ENCODE results near the gene TTC33. TPM values are rescaled to one million over a fixed set of nuclear protein-coding genes. Genes with fewer than 3 reads are reported as not detected.
A peak's percentile ranks its signal among the peaks of the same experiment; 100 is the strongest.
"Not testable (repeated sequence)": the region's sequence is repeated elsewhere in the genome, so short reads cannot be mapped to it uniquely, and the experiment has no call there.

Gene TTC33
- polyA plus RNA-seq, 10 donors, result 16.6 to 23.1 (median 18.7) TPM

DNA sequence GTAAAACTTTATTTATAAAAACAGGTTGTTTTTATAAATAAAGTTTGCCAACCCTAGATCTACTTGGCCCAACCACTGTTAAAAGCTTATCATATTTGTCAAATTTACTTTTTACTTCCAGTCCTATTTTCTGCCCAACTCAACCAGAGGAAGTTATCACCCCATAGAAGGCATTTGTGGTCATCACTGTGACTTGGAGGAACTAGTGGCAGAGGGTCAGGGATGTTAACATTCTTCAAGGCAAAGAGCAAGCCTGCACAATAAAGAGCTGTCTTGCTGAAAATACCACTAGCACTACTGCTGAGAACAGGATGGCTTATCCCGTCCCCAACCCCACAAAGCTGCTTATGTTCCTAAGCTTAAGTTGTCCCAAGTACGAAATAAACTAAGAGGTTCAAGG, 22.3 kb downstream of the TTC33 start:
- no peak for DNase-seq

- DNase-seq, result not testable (repeated sequence)
Measured at GRCh38 chr5:40722497-40722911, 33.3 kb downstream of the TTC33 start.

DNA sequence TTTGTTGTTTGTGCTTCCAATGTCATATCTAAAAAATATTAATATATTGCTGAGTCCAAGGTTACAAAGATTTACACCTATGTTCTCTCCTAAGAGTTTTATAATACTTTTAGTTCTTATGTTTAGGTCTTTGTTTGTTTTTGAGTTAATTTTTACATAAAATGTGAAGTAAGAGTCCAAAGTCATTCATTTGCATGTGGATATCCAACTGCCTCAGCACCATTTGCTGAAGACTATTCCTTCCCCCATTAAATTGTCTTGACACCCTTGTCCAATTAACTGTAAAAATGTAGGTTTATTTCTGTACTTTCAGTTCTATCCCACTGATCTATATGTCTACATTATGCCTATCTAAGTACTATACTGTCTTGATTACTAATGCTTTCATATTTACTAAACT, 35.7 kb downstream of the TTC33 start:
- no peak for DNase-seq

DNA sequence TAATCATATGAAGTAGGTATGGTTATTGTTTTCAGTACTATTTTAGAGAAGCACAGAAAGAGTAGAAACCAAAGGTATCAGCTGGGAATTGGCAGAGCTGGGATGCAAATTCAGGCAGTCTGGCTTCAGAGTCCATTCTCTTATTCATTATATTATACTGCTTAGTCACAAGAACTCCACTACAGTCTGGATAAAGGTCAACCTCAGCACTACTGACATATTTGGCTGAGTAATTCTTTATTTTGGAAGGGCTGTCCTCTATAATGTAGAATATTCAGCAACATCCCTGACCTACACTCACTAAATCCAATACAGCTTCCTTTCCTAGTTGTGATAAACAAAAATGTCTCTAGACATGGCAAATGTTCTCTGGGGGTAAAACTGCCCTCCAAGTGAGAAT, 38.5 kb downstream of the TTC33 start:
- DNase-seq, result no peak

DNA sequence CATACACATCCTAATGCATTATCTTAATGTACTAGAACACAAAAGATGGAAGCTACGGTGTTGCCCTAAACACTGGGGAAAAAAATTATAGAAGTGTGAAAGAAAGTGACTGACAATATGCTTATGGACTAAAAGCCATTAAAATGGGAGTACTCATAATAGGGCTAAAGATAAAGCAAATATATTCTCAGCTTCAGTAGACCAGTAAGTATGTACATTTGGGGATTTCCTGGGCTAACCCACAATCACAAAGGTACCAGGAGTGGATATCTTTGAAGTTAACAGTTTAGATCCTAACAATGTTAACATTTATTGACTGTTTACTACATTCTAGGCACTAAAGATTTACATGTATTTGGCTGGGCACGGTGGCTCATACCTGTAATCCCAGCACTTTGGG, 39.2 kb downstream of the TTC33 start:
- DNase-seq, result no peak

DNA sequence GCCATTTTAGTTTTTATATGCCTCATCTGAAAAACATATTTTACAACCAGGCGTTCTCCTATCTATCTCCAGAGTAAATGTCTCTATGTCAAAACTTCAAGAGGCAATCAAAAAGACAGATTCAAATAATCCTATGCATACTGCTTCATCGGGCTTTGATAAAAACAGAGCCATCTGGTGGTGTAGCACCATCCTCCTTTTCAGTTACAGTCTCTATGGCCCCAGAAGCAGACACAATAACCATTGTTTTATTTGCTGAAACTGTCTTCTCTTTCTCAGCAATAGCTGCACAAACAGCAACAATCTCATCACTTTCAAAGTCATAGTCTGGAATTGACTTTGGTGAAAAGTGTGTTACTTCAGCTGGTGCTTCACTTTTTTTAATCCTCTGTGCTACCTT, 39.8 kb downstream of the TTC33 start:
- DNase-seq, result no peak

DNA sequence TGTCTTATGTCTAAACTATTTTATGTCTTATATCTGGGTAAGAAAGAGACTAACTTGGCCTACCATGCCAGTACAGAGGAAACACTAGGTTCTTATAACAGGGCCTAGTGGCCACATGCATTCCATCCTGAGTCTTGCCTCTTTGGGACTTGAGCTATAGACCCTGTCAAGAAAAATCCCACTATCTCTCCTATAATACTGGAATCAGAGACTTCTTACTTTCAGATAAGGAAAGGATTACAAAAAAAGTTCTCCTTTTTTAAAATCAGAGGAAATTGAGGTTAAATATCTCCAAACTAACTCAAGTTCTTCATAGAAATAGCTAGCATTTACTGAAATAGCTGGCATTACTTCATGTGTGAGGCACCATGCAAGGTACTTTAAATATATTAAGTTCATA, 41.8 kb downstream of the TTC33 start:
- no peak for DNase-seq

- DNase-seq, result not testable (repeated sequence)
Measured at GRCh38 chr5:40710575-40710974, 45.2 kb downstream of the TTC33 start.

GRCh38 chr5:40705484-40705883, 50.3 kb downstream of the TTC33 start:
- DNase-seq, result not testable (repeated sequence)

DNA sequence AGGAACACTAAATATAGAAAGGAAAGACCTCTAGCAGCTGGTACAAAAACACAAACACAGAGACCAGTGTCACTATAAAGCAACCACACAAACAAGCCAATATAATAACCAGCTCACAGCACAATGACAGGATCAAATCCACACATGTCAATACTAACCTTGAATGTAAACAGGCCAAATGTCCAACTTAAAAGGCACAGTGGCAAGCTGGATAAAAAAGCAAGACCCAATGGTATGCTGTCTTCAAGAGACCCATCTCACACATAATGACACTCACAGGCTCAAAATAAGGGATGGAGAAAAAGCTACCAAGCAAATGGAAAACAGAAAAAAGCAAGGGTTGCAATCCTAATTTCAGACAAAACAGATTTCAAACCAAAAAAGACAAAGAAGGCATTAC, 53.7 kb downstream of the TTC33 start:
- DNase-seq, result not testable (repeated sequence)

DNA sequence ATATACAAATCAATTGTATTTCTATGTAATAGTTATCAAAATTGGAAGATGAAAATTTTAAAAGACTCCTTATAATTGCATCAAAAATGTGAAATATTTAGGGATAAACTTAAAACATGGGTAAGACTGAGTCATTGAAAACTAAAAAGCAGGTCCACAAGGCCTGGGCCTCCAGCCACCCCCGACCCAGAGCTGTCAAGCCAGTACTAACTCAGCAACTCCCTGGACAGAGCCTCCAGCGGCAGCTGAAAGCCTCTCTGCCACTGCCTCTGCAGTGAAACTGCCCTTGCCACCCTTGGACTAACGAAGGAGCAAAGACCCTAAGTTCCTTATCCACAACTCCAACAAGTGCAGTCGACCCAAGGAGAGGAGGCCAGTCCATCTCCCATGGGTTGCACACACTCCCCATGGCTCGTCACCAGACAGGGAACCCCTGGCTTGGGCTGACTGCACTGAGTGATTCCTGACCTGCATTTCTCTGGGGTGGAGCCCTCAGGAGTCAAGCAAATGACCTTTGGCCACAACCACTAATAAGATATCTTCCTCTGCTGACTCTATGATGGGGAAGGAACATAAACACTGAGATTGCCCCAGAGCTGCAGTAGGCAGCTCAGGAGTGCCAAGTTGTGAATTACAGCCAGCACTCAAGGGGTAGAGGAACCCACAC, 55.5 kb downstream of the TTC33 start:
- DNase-seq, result no peak

DNA sequence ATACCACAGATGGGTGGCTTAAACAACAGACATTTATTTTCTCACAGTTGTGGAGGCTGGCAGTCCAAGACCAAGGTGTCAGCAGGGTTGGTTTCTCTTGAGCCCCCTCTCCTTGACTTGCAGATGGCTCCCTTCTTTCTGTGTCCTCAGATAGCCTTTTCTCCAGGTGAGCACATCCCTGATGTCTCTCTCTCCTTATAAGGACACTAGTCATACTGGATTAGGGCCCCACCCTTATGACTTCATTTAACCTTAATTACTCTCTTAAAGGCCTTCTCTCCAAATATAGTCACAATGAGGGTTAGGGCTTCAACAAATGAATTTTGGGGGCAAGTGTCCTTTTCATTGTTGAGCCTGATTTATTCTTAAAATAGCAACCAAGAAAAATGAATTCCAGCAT, 61.3 kb downstream of the TTC33 start:
- DNase-seq, result no peak

DNA sequence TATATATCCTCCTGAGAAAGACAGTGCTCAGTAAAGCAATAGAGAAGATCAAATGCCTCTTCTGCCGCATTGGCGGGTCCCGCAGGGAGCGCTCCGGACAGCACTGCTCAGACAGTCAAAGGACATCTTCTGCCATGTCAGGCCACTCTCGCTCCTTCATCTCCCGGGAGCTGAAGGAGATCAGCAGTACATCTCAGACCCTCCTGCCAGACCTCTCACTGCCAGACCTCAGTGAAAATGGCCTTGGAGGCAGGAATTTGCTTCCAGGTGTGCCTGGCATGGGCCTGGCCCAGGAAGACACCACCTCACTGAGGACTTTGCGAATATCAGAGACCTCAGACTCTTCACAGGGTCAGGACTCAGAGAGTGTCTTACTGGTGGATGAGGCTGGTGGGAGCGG, 63.9 kb downstream of the TTC33 start:
- DNase-seq, result no peak

DNA sequence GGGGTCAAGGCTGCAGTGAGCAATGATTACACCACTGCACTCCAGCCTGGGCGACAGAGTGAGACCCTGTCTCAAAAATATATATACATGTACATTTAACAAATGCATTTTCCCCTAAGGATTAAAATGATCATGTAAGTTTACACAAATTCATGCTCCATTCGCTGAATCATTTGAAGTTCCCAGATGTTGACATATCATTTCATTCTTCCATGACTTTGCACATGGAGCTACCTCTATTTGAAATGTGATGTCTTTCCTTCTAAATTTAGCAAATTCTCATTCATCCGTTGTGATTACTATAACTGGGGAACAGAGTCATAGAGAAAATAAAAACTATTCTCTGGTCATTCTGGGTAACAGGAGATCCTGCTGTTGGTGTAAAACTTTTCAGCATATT, 65.5 kb downstream of the TTC33 start:
- no peak for DNase-seq

- peak; percentile 77 to 88 (median 84) for DNase-seq
Measured at GRCh38 chr5:40689438-40689837, 66.3 kb downstream of the TTC33 start.

DNA sequence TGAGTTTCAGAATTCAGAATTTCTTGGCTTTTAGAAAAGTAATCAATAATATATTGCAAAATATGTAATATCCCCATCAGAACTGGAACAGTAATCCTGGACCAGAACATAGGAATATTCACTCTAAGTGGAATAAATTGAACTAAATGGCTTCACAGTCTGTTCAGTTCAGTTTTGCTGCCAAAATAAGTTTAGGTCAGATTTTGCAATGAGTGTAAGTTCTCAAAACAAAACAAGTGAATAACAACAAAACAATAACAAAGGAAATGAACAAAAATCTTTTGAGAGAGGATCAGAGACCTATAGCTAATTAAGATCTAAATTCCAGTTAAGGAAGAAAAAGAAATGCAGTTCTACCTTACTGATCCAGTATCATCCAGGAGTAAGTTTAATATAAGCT, 66.8 kb downstream of the TTC33 start:
- peak in 1 of 3 donors; percentile 49 for DNase-seq

- peak; percentile 87 to 94 (median 93) for DNase-seq
Measured at GRCh38 chr5:40688127-40688761, 67.5 kb downstream of the TTC33 start.

DNA sequence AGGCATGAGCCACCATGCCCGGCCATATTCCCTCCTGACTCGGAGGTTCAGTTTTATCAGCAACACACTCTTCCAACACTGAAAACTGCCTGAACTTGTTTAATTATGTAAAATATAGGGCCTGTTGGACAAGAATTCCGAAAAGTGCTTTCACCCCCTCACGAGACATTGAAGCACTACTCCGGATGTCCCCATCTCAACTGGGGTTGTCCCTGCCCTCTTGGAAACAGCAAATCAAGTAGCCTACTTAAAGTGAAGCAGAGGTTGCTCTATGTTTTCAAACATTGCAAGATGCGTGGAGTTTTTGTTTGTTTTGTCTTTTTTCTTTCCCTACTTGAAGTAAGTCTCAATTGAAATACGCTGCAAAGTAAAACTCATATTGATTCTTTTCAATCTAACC, 68.4 kb downstream of the TTC33 start:
- peak in 1 of 3 donors; percentile 16 for DNase-seq

GRCh38 chr5:40685976-40686486, 69.7 kb downstream of the TTC33 start:
- peak in 1 of 3 donors; percentile 19 for DNase-seq

GRCh38 chr5:40685193-40685592, 70.6 kb downstream of the TTC33 start:
- DNase-seq, result no peak

GRCh38 chr5:40683305-40683704, 72.5 kb downstream of the TTC33 start:
- peak in 1 of 3 donors; percentile 55 for DNase-seq

DNA sequence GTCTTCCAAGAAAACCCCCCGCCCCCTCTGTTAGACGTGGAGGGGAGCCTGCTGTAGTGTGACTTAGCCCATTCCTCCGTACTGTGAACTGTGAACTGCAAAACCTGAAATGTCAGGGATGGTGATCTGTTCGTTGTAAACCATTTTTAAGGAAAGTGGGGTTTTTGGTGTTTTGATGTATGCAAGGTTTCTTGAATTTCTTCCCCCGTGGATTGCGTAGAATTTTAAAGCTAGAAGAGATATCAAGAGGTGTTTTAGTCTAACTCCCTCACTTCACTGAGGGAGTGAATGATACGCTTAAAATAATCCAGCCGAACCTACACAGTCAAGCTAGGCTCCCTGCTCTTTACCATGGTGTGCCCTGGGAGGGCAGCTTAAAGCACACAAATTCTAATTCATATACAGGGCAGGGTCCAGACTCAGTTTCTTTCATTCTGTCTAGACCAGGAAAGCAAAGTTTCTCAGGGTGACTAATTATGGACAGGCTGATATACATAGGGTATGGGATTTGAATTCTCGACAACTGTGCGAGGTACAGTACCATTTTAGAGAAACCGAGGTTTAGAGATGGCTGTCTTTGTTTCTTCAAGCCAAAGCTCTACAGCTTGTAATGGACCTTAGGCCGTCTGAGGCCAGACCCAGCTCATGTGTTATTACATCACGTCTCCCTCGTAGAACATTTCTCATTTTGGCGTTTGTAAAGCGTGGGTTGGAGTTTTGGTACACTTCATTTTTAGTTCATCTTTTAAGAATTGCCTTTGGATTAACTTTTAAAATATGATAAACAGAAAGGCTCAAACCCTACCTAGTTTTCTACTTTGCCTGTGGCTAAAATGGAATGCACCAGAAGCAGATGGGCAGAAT, 73.4 kb downstream of the TTC33 start:
- peak in 1 of 3 donors; percentile 57 for DNase-seq

Measured in muscle of back (tissue), 11 donors.